Measurements from ENCODE around the gene DNPEP.

DNPEP gene

DNA sequence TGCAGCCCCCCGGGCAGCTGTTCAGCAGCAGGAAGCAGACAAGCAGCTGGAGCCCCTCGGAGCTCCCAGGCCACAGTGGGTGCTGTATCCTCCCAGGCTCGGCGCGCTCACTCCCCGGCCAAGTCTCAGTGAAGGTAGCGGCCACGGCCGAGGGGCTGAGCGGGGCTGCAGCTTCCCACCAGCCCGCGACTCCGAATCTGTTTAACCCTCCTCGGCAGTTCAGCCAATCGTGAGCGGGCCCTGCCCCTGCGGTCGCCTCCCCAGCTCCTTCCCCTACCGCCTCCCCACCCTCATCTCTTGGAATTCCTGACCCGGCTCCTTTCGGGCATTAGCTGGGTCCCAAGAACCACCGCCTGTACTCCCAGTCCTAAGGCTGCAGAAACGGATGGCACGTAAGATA lies 55.2 kb downstream of the DNPEP start, which contains the start of gene RESP18:
RESP18 (minus strand) TSS at position 203 of the 400 bp plus-strand sequence.
- no peak within 1 kb of the TSS for H3K27ac ChIP-seq
- TF ChIP-seq ZFX (IDR thresholded peaks at IDR 0.05) = no peak
- TF ChIP-seq, protein P1, sequence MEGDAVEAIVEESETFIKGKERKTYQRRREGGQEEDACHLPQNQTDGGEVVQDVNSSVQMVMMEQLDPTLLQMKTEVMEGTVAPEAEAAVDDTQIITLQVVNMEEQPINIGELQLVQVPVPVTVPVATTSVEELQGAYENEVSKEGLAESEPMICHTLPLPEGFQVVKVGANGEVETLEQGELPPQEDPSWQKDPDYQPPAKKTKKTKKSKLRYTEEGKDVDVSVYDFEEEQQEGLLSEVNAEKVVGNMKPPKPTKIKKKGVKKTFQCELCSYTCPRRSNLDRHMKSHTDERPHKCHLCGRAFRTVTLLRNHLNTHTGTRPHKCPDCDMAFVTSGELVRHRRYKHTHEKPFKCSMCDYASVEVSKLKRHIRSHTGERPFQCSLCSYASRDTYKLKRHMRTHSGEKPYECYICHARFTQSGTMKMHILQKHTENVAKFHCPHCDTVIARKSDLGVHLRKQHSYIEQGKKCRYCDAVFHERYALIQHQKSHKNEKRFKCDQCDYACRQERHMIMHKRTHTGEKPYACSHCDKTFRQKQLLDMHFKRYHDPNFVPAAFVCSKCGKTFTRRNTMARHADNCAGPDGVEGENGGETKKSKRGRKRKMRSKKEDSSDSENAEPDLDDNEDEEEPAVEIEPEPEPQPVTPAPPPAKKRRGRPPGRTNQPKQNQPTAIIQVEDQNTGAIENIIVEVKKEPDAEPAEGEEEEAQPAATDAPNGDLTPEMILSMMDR (conservative IDR thresholded peaks at IDR 0.05) = no peak

GRCh38 chr2:219331560-219332213 lies 56.0 kb downstream of the DNPEP start:
- H3K27ac ChIP-seq = no peak overlapping the region
- TF ChIP-seq ZFX (IDR thresholded peaks at IDR 0.05) = no peak
- TF ChIP-seq, protein P1 (conservative IDR thresholded peaks at IDR 0.05) = no peak

DNA sequence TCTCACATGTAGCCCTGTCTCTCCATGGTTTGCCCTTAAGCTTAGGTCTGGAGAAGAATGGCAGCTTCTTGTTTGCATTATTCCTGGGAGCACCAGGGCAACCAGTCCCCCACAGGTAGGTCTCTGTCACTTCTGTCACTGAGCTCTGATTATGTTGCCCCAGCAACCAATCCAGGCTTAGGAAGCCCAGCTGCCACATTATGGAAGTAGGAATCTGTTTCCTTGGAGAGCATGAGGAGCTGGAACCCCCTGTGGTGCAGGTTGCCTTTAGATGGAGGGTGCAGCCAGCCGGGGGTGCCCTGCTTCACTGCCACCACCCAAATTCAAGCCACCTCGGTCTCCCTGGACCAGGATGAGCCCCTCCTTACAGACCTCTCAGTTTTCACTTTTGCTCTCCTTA lies 60.0 kb downstream of the DNPEP start:
- no peak for TF ChIP-seq ZFX (IDR thresholded peaks at IDR 0.05)
- TF ChIP-seq, protein P1 (conservative IDR thresholded peaks at IDR 0.05) = no peak
- no peak overlapping the region for H3K27ac ChIP-seq

DNA sequence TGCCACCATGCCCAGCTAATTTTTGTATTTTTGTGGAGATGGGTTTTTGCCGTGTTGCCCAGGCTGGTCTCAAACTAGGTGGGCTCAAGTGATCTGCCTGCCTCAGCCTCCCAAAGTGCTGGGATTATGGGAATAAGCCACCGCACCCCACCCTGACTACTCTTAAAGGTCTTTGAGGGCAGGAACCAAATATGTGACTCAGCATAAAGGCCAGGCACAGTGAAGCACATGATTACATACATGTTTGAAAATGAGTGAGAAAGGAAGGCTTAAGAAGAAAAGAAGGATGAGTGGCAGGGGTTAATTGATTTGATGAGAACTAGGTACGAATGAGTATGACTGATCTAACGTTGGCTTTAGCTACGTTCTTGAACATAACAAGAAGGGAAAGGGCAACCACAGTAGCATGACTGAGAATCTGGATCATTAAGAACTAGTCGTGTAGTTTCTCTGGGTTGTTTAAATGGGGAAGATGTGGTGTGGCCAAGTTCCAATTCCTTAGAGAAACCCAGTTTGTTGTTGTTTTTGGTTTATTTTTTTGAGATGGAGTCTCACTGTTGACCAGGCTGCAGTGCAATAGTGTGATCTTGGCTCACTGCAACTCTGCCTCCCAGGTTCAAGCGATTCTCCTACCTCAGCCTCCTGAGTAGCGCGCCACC lies 61.9 kb downstream of the DNPEP start:
- no peak overlapping the region for H3K27ac ChIP-seq
- TF ChIP-seq, protein P1 (conservative IDR thresholded peaks at IDR 0.05) = no peak
- TF ChIP-seq ZFX (IDR thresholded peaks at IDR 0.05) = no peak

GRCh38 chr2:219325136-219325535 lies 62.6 kb downstream of the DNPEP start:
- TF ChIP-seq, protein P1 (conservative IDR thresholded peaks at IDR 0.05) = no peak
- TF ChIP-seq ZFX (IDR thresholded peaks at IDR 0.05) = no peak
- H3K27ac ChIP-seq = no peak overlapping the region

GRCh38 chr2:219323434-219323833 lies 64.3 kb downstream of the DNPEP start:
- TF ChIP-seq ZFX (IDR thresholded peaks at IDR 0.05) = no peak
- TF ChIP-seq, protein P1 (conservative IDR thresholded peaks at IDR 0.05) = no peak
- H3K27ac ChIP-seq = no peak overlapping the region

All from C4-2B (cell line).